B cell (primary cell): ENCODE data around the gene FUNDC2.

Experiments
- CTCF ChIP-seq: fragments of 200-600 bp; IDR thresholded peaks from one replicate; pipeline ENCODE4 v1.8.0; 2022; ENCODE audit warnings: antibody characterized with exemption, mild to moderate bottlenecking
- EZH2 ChIP-seq: IDR thresholded peaks from 2 replicates; pipeline ENCODE4 v1.6.1; 2012; ENCODE audit warnings: borderline replicate concordance, low read depth, mild to moderate bottlenecking, moderate library complexity, low read length; ENCODE audit not compliant: insufficient read depth, poor library complexity, severe bottlenecking

GRCh38 chrX:155094468-155095061 lies 67.9 kb downstream of the FUNDC2 start:
- TF ChIP-seq CTCF (peak; percentile 69), EZH2 (no peak)
